Neural progenitor cell (in vitro differentiated cells): ENCODE measurements around the gene ARL5B. TPM values are rescaled to one million over a fixed set of nuclear protein-coding genes. Genes with fewer than 3 reads are reported as not detected.

Source experiments
- DNase-seq: peaks from one replicate; pipeline ENCODE4 v3.0.0-alpha.2; 2016; ENCODE audit warnings: low spot score
- H2AFZ ChIP-seq: fragments of 200-600 bp; sonication (generic); replicated peaks from 2 replicates; pipeline ENCODE4 v1.6.1; 2016; ENCODE audit warnings: antibody characterized with exemption
- H3F3A ChIP-seq: fragments of 200-600 bp; sonication (generic); 2 replicates; pipeline ENCODE4 v1.6.1; 2016; ENCODE audit warnings: antibody characterized with exemption, low read depth
- H3K27ac ChIP-seq: fragments of 200-600 bp; sonication (generic); 2 replicates; pipeline ENCODE4 v1.5.1; 2016; ENCODE audit warnings: mild to moderate bottlenecking
- H3K27me3 ChIP-seq: fragments of 200-600 bp; sonication (generic); 2 replicates; pipeline ENCODE4 v1.6.1; 2016; ENCODE audit warnings: mild to moderate bottlenecking, moderate library complexity
- H3K36me3 ChIP-seq: fragments of 200-600 bp; sonication (generic); 2 replicates; pipeline ENCODE4 v1.5.1; 2016
- H3K4me1 ChIP-seq: fragments of 200-600 bp; sonication (generic); 2 replicates; pipeline ENCODE4 v1.6.1; 2016; ENCODE audit warnings: mixed run types
- H3K4me2 ChIP-seq: fragments of 200-600 bp; sonication (generic); 2 replicates; pipeline ENCODE4 v1.6.1; 2016
- H3K4me3 ChIP-seq: fragments of 200-600 bp; sonication (generic); 2 replicates; pipeline ENCODE4 v1.5.1; 2016
- H3K79me2 ChIP-seq: fragments of 200-600 bp; sonication (generic); 2 replicates; pipeline ENCODE4 v1.6.1; 2016; ENCODE audit warnings: low read depth
- H3K9ac ChIP-seq: fragments of 200-600 bp; sonication (generic); 2 replicates; pipeline ENCODE4 v1.6.1; 2016
- H3K9me3 ChIP-seq: fragments of 200-600 bp; sonication (generic); 2 replicates; pipeline ENCODE4 v1.5.1; 2016; ENCODE audit warnings: low read depth
- H4K20me1 ChIP-seq: fragments of 200-600 bp; sonication (generic); 2 replicates; pipeline ENCODE4 v1.6.1; 2016; ENCODE audit warnings: low read depth
- H3K27ac Mint-ChIP-seq: 3 replicates; pipeline ENCODE4 v1.8.0; 2021; ENCODE audit warnings: mixed read lengths
- H3K27me3 Mint-ChIP-seq: 2 replicates; pipeline ENCODE4 v1.8.0; 2022; ENCODE audit warnings: low read depth, mild to moderate bottlenecking, inconsistent platforms, moderate library complexity, mixed read lengths; ENCODE audit not compliant: insufficient read depth
- H3K36me3 Mint-ChIP-seq: 3 replicates; pipeline ENCODE4 v1.8.0; 2021; ENCODE audit warnings: mixed read lengths
- H3K4me1 Mint-ChIP-seq: 3 replicates; pipeline ENCODE4 v1.8.0; 2021; ENCODE audit warnings: mixed read lengths
- H3K4me3 Mint-ChIP-seq: 3 replicates; pipeline ENCODE4 v1.8.0; 2021; ENCODE audit warnings: mild to moderate bottlenecking, moderate library complexity, mixed read lengths
- H3K9me3 Mint-ChIP-seq: 3 replicates; pipeline ENCODE4 v1.8.0; 2020; ENCODE audit warnings: mixed read lengths
- CTCF ChIP-seq: fragments of 200-600 bp; sonication (generic); IDR thresholded peaks from 2 replicates; pipeline ENCODE4 v1.5.1; 2017; ENCODE audit warnings: antibody characterized with exemption, mild to moderate bottlenecking
- EZH2 ChIP-seq: fragments of 200-600 bp; sonication (generic); IDR thresholded peaks from 2 replicates; pipeline ENCODE4 v1.6.1; 2017; ENCODE audit warnings: antibody characterized with exemption, mild to moderate bottlenecking, moderate library complexity
- EZH2phosphoT487 ChIP-seq: fragments of 200-600 bp; sonication (generic); IDR thresholded peaks from 2 replicates; pipeline ENCODE4 v1.6.1; 2017; ENCODE audit warnings: antibody characterized with exemption
- total RNA-seq: library from RNA; depleted of rRNA; stranded (reverse); fragments of >200 nt; gene quantifications from 2 replicates; pipeline ENCODE4 v1.2.3, GENCODE V29; 2015; ENCODE audit warnings: low replicate concordance

The ARL5B gene
- total RNA-seq, 1 donor from 2014 or later, result 108 TPM

- Histone ChIP-seq H3K36me3 (no peaks in the 10 kb centered on the region), H3F3A (no peaks in the 10 kb centered on the region), H2AFZ (no peak overlapping the region), H3K4me2 (no peak overlapping the region), H3K4me1 (no peaks in the 10 kb centered on the region), H3K79me2 (no peaks in the 10 kb centered on the region), H3K27me3 (no peaks in the 10 kb centered on the region), H3K9me3 (no peaks in the 10 kb centered on the region), H4K20me1 (no peaks in the 10 kb centered on the region), H3K27ac (no peak overlapping the region), H3K4me3 (no peak overlapping the region), H3K9ac (no peak overlapping the region)
- Mint-ChIP-seq H3K27ac (no peak overlapping the region), H3K36me3 (no peaks in the 10 kb centered on the region), H3K4me1 (no peaks in the 10 kb centered on the region), H3K27me3 (peaks cover 4% of the 10 kb centered on the region), H3K9me3 (no peaks in the 10 kb centered on the region), H3K4me3 (no peak overlapping the region)
- TF ChIP-seq CTCF (no peak), EZH2 (no peak), EZH2phosphoT487 (no peak)
- no peak for DNase-seq
Observed at GRCh38 chr10:18718991-18719390, 59.8 kb downstream of the ARL5B start.

GRCh38 chr10:18719811-18720210 lies 60.6 kb downstream of the ARL5B start:
- Histone ChIP-seq H3K79me2 (no peaks in the 10 kb centered on the region), H3F3A (no peaks in the 10 kb centered on the region), H3K4me3 (no peak overlapping the region), H4K20me1 (no peaks in the 10 kb centered on the region), H3K27me3 (no peaks in the 10 kb centered on the region), H3K9me3 (no peaks in the 10 kb centered on the region), H3K9ac (no peak overlapping the region), H2AFZ (no peak overlapping the region), H3K4me2 (no peak overlapping the region), H3K36me3 (no peaks in the 10 kb centered on the region), H3K27ac (no peak overlapping the region), H3K4me1 (no peaks in the 10 kb centered on the region)
- Mint-ChIP-seq H3K27ac (no peak overlapping the region), H3K27me3 (peaks cover 7% of the 10 kb centered on the region), H3K9me3 (no peaks in the 10 kb centered on the region), H3K4me3 (no peak overlapping the region), H3K4me1 (no peaks in the 10 kb centered on the region), H3K36me3 (no peaks in the 10 kb centered on the region)
- no peak for DNase-seq
- TF ChIP-seq EZH2phosphoT487 (no peak), CTCF (no peak), EZH2 (no peak)

- Histone ChIP-seq H3K27me3 (no peaks in the 10 kb centered on the region), H3F3A (no peaks in the 10 kb centered on the region), H3K27ac (no peak overlapping the region), H3K36me3 (no peaks in the 10 kb centered on the region), H4K20me1 (no peaks in the 10 kb centered on the region), H2AFZ (no peak overlapping the region), H3K79me2 (no peaks in the 10 kb centered on the region), H3K4me1 (no peaks in the 10 kb centered on the region), H3K9ac (no peak overlapping the region), H3K4me3 (no peak overlapping the region), H3K9me3 (no peaks in the 10 kb centered on the region), H3K4me2 (no peak overlapping the region)
- peaks cover 7% of the 10 kb centered on the region for H3K27me3 Mint-ChIP-seq
- H3K4me1 Mint-ChIP-seq, result no peaks in the 10 kb centered on the region
- no peak for DNase-seq
- H3K36me3 Mint-ChIP-seq, result no peaks in the 10 kb centered on the region
- H3K27ac Mint-ChIP-seq, result no peak overlapping the region
- no peaks in the 10 kb centered on the region for H3K9me3 Mint-ChIP-seq
- H3K4me3 Mint-ChIP-seq, result no peak overlapping the region
- TF ChIP-seq EZH2phosphoT487 (no peak), EZH2 (no peak), CTCF (no peak)
Observed at GRCh38 chr10:18721067-18721466, 61.8 kb downstream of the ARL5B start.
